ENCODE data around the gene CCDC33.

Gene CCDC33

GRCh38 chr15:74229686-74230085, 6.4 kb upstream of the CCDC33 start:
- DNase-seq (ENCODE audit: low read depth), result no peak

DNA sequence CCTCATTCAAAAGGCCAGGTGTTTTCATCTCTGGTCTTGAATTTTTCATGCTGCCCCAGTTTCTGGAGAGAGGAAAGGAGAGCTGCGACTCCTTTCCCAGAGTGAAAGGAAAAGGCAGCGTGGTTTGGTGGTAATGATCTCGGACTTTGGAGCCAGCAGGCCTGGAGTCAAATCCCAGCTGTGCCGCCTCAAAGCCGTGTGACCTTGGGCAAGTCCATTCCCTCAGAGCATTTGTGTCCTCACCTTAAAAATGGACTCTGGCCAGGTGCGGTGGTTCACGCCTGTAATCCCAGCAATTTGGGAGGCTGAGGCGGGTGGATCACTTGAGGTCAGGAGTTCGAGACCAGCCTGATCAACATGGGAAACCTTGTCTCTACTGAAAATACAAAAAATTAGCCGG, 4.7 kb upstream of the CCDC33 start:
- no peak for DNase-seq (ENCODE audit: low read depth)

- DNase-seq (ENCODE audit: low read depth), result no peak
These were observed 2.8 kb upstream of the CCDC33 start for GRCh38 chr15:74233373-74233772.

GRCh38 chr15:74233851-74234597, 2.1 kb upstream of the CCDC33 start:
- DNase-seq (ENCODE audit: low read depth), result no peak

- no peak for DNase-seq (ENCODE audit: low read depth)
These were observed 1.6 kb upstream of the CCDC33 start for GRCh38 chr15:74234598-74234875.

GRCh38 chr15:74239051-74239705, 3.1 kb downstream of the CCDC33 start:
- no peak for DNase-seq (ENCODE audit: low read depth)

- DNase-seq (ENCODE audit: low read depth), result peak; percentile 82
These were observed 4.0 kb downstream of the CCDC33 start for GRCh38 chr15:74240002-74240568.

- DNase-seq (ENCODE audit: low read depth), result no peak
These were observed 4.9 kb downstream of the CCDC33 start for GRCh38 chr15:74240897-74241614.

GRCh38 chr15:74242441-74243185, 6.5 kb downstream of the CCDC33 start:
- DNase-seq (ENCODE audit: low read depth), result peak; percentile 74

DNA sequence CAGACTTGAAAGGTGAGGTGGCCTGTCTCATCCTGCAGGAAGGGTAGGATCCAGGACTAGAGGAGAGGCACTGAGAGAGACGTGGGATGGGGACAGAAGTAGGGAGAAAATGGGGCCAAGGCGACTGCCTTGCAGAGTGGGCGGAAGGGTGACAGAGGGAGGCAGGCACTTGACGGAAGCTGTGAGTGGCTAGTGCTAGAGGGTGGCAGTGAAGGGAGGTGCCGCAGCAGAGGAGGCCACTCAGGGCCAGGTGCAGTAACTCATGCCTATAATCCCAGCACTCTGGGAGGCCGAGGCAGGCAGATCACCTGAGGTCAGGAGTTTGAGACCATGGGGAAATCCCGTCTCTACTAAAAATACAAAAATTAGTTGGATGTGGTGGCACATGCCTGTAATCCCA, 7.3 kb downstream of the CCDC33 start:
- no peak for DNase-seq (ENCODE audit: low read depth)

DNA sequence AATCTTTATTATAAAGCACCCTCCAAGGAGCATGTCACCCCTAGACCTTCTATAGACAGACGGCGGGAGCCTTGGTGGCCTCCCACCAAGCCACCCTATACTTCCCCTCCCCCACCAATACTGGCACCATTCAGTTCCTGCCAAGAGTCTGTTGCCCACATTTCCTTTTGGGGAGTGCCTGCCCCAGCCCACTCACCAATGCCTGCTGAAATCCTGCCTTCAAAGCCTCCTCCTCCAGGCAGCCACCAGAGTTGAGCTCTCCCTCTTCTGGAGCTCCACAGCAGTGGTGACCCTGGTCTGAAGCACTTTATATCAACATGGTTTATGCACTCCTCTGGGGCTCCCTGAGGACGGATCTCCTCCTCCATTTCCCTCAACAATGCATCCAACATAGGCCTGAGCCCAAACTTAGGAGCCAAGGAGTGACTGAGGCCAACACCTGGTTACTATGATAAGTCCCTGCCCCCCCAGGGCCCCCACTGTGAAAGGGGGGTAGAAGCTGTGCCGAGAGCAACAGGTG, 8.8 kb downstream of the CCDC33 start:
- DNase-seq (ENCODE audit: low read depth), result no peak

DNA sequence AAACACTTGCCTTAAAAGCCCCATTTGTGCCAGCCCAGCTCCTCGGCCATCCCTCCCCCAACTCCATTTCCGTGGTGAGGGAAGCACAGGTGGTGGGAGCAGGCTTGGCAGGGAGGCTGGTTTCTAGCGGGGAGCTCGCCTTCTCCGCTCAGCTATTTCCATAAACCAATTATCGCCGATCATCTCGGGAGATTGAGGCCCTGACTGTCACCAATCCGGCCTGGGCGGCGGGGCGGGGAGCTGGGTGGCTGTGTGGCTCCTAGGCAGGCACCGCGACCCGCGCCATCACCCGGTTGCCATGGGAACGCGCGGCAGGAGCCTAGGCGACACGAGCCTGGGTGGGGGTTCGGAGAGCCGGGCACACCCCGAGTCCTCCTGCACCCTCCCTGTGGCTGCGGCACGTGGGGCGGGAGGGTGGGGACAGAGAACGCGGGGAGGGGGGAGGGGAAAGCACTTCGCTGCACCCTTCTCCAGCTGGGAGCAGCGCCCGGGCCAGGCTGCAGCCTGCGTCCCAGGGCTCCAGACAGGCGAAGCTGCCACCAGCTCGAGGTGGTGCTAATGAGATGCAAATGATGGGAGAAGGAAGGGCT, 9.3 kb downstream of the CCDC33 start:
- no peak for DNase-seq (ENCODE audit: low read depth)

DNA sequence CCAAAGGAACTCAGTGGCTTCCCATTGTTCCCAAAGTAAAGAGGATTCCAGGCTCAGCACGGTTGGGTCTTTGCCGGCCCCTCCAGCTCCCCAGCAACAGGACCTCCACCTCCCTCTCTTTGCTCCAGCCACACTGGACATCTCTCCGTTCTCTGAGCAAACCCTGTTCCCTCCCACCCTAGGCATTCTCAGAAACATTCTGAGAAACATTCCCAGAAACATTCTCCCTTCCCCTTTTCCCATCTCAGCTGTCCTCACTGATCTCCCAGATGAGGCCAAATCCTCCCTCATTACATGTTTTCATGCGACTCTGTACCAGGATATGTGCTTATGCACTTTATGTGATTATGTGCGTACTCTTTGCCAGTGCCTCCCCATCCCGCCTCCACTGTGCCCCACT, 14.1 kb downstream of the CCDC33 start:
- no peak for DNase-seq (ENCODE audit: low read depth)

DNA sequence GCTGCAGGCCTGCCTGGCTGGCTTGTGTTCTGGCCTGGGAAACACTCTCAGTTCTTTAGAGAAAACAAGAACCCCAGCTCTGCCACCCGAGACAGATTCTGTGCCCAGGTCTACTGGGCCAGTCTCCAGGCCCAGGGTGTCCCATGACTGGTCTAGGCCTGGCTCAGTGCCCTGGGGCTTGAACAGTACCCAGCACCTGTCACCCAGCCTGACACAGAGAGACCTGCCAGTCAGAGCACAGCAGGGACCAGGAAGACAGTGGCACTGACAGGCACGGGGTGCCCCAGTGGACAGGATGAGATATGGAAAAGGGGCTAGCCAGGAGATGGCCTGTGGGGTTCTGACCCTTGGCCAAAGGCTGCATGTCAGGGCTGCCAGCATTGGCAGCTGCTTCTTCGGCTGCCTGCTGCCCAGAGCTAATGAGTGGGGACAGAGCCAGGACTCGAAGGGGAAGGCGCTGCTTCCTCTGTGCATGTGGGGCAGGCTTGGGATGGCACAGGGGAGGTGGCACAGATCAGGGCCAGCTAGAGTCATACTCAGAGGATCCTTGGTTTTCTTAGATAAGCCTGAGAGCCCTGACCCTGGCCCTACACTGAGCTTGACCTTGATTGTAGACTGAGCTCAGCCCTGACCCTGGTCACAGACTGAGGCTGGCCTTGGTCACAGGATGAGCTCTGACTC, 15.1 kb downstream of the CCDC33 start:
- no peak for DNase-seq (ENCODE audit: low read depth)

- DNase-seq (ENCODE audit: low read depth), result peak; percentile 58
These were observed 16.2 kb downstream of the CCDC33 start for GRCh38 chr15:74252291-74252690.

- peak; percentile 40 for DNase-seq (ENCODE audit: low read depth)
These were observed 16.6 kb downstream of the CCDC33 start for GRCh38 chr15:74252721-74253120.

DNA sequence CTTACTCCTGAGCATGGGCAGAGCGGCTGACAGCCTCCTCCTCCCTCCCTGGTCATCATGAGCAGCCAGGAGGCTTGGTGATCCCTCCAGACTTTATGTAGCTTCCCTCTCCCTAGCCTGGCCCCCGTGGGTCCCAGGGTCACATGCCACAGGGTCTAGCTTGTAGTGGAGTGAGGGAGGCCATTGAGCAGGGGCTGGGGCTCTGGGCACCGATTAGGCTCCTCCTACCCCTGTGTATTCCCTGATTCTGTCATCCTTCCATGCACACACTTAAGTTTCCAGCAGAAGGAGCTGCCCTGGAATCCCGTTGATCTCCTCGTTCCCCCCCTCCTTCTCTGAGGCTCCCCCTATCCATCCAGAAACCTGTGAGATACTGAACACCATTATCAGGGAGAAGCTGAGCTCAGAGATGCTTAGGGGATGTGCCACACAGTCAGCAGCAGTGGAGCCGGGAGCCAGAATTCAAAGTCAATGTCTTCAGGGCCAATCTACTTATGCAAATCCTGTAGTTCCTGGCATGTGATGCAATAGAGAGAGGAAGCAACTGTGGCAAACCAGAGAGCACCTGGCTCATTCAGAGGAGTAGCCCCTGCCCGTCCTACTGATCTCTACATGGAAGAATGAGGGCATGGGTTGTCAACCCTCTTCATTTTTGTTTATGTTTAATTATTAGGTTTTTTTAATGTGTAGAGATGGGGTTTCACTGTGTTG, 17.2 kb downstream of the CCDC33 start:
- DNase-seq (ENCODE audit: low read depth), result no peak

DNA sequence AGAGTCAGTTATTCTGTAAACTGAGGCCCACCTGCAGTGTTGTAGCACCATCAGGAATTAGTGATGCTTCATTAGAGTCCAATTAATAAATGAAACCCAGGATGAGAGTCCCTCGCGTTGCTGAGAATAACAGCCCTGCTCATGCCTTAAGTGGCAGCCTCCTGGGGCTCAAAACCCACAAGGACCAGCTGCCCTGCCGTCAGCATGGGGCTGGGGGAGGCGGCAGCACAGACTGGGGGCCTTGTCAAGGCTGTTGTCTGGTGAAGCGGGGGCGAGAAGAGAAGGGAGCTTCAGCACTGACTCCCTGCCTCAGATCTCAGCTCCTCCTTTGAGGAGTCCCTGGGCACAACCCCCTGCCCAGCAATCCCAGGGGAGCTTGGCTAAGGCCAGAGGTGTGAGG, 21.0 kb downstream of the CCDC33 start:
- no peak for DNase-seq (ENCODE audit: low read depth)

- no peak for DNase-seq (ENCODE audit: low read depth)
These were observed 21.5 kb downstream of the CCDC33 start for GRCh38 chr15:74257623-74258022.

Measured in EH (cell line).